H1 (cell line): ENCODE results near the gene DLK1. TPM values are rescaled to one million over a fixed set of nuclear protein-coding genes. Genes with fewer than 3 reads are reported as not detected.
A peak's percentile ranks its signal among the peaks of the same experiment; 100 is the strongest.

Experiments used
- CTCF ChIA-PET: fragments of 300-600 bp; sonication (Branson Sonifier 250); formaldehyde crosslinking; loops from one replicate; lab custom pipeline; 2021; ENCODE audit not compliant: partially characterized antibody; lab: Charles Lee
- POLR2A ChIA-PET: fragments of 300-600 bp; sonication (Branson Sonifier 250); formaldehyde crosslinking; loops from one replicate; lab custom pipeline; 2021; ENCODE audit warnings: inconsistent platforms; ENCODE audit not compliant: partially characterized antibody; lab: Charles Lee
- DNase-seq, 2 experiments: peaks; one replicate each; pipeline versions ENCODE4 v3.0.0 to v3.0.0-alpha.2; 2010 to 2022; ENCODE audit warnings: low spot score in 2 of 2, low read depth in 1 of 2, mixed read lengths in 1 of 2
- FAIRE-seq: peaks from 2 replicates; lab custom pipeline; 2011; peaks lifted over from hg19 to GRCh38; lab: Jason Lieb, UNC
- H2AFZ ChIP-seq: 2 replicates; pipeline ENCODE4 v1.8.1; 2012; ENCODE audit warnings: low read length, inconsistent platforms
- H2AK5ac ChIP-seq: 2 replicates; pipeline ENCODE4 v1.6.1; 2013; ENCODE audit warnings: low read depth, low read length
- H2BK120ac ChIP-seq: replicated peaks from 2 replicates; pipeline ENCODE3; 2013; ENCODE audit warnings: low read depth, low read length, inconsistent platforms
- H2BK12ac ChIP-seq: 2 replicates; pipeline ENCODE4 v1.6.1; 2013; ENCODE audit warnings: low read depth, low read length
- H2BK15ac ChIP-seq: 2 replicates; pipeline ENCODE4 v1.6.1; 2013; ENCODE audit warnings: low read length
- H2BK20ac ChIP-seq: 2 replicates; pipeline ENCODE4 v1.6.1; 2013; ENCODE audit warnings: low read length
- H2BK5ac ChIP-seq: 2 replicates; pipeline ENCODE4 v1.6.1; 2013; ENCODE audit warnings: low read depth, low read length
- H3K14ac ChIP-seq: 2 replicates; pipeline ENCODE4 v1.6.1; 2013; ENCODE audit warnings: inconsistent platforms; ENCODE audit not compliant: insufficient read length
- H3K18ac ChIP-seq: 2 replicates; pipeline ENCODE4 v1.6.1; 2013; ENCODE audit warnings: low read length; ENCODE audit errors: extremely low read depth
- H3K23ac ChIP-seq: 2 replicates; pipeline ENCODE4 v1.6.1; 2013; ENCODE audit warnings: inconsistent platforms; ENCODE audit not compliant: insufficient read length
- H3K23me2 ChIP-seq: 2 replicates; pipeline ENCODE4 v1.6.1; 2013; ENCODE audit warnings: low read depth, low read length
- H3K27ac ChIP-seq: 2 replicates; pipeline ENCODE4 v1.6.1; 2011; ENCODE audit warnings: low read depth, low read length, inconsistent platforms
- H3K27me3 ChIP-seq, 4 experiments: replicated peaks in 1 of 4; 1 replicate in 1 of 4; 2 replicates in 3 of 4; pipeline versions ENCODE4 v1.6.1 to v1.8.1; 2011 to 2013; ENCODE audit warnings: low read length in 3 of 4, mild to moderate bottlenecking in 3 of 4, inconsistent platforms in 2 of 4, mixed read lengths in 2 of 4, moderate library complexity in 1 of 4; ENCODE audit not compliant: control insufficient read depth in 3 of 4, insufficient read depth in 3 of 4; ENCODE audit errors: extremely low read depth in 1 of 4
- H3K36me3 ChIP-seq, 4 experiments: 2 replicates each; pipeline versions ENCODE4 v1.6.1 to v1.8.1; 2011 to 2013; ENCODE audit warnings: mild to moderate bottlenecking in 4 of 4, low read length in 3 of 4, moderate library complexity in 2 of 4, control low read depth in 1 of 4, inconsistent platforms in 1 of 4; ENCODE audit not compliant: insufficient read depth in 4 of 4, control insufficient read depth in 2 of 4
- H3K4ac ChIP-seq: replicated peaks from 2 replicates; pipeline ENCODE3; 2013; ENCODE audit warnings: low read length, low read depth, mixed read lengths, inconsistent platforms; ENCODE audit not compliant: insufficient read length
- H3K4me1 ChIP-seq, 4 experiments: replicated peaks in 1 of 4; 1 replicate in 1 of 4; 2 replicates in 3 of 4; pipeline versions ENCODE4 v1.6.1 to v1.8.1; 2011 to 2013; ENCODE audit warnings: low read length in 3 of 4, inconsistent platforms in 2 of 4, mixed read lengths in 1 of 4; ENCODE audit not compliant: insufficient read depth in 4 of 4, control insufficient read depth in 3 of 4
- H3K4me2 ChIP-seq, 2 experiments: 2 replicates each; pipeline versions ENCODE4 v1.6.1 to v1.8.1; 2011 to 2013; ENCODE audit warnings: low read depth in 2 of 2, low read length in 2 of 2, control low read depth in 1 of 2, inconsistent platforms in 1 of 2, mild to moderate bottlenecking in 1 of 2; ENCODE audit not compliant: insufficient read depth in 1 of 2
- H3K4me3 ChIP-seq, 4 experiments: fragments of 200-600, 300-600 bp in 1 of 4; sonication (generic), shearing (Covaris generic), sonication (Bioruptor Twin) in 1 of 4; 2 replicates each; pipeline versions ENCODE4 v1.5.1 to v1.8.1; 2011 to 2016; ENCODE audit warnings: low read length in 4 of 4, low read depth in 3 of 4, control low read depth in 2 of 4, inconsistent platforms in 2 of 4, mild to moderate bottlenecking in 2 of 4, mixed read lengths in 1 of 4, moderate library complexity in 1 of 4; ENCODE audit not compliant: insufficient read depth in 2 of 4; ENCODE audit errors: extremely low read depth in 1 of 4
- H3K56ac ChIP-seq: replicated peaks from 2 replicates; pipeline ENCODE3; 2013; ENCODE audit warnings: low read depth, mild to moderate bottlenecking, mixed read lengths, low read length, inconsistent platforms; ENCODE audit not compliant: insufficient read length
- H3K79me1 ChIP-seq: 2 replicates; pipeline ENCODE4 v1.6.1; 2013; ENCODE audit warnings: low read depth, low read length, control low read depth
- H3K79me2 ChIP-seq, 2 experiments: 2 replicates each; pipeline versions ENCODE4 v1.6.1 to v1.8.1; 2012 to 2013; ENCODE audit warnings: low read length in 2 of 2, mild to moderate bottlenecking in 2 of 2, inconsistent platforms in 1 of 2; ENCODE audit not compliant: insufficient read depth in 2 of 2, control insufficient read depth in 1 of 2
- H3K9ac ChIP-seq, 4 experiments: replicated peaks in 1 of 4; 1 replicate in 1 of 4; 2 replicates in 3 of 4; pipeline versions ENCODE4 v1.6.1 to v1.8.1; 2011 to 2013; ENCODE audit warnings: low read depth in 3 of 4, low read length in 3 of 4, control low read depth in 2 of 4, mild to moderate bottlenecking in 2 of 4, moderate library complexity in 2 of 4, inconsistent platforms in 1 of 4; ENCODE audit errors: extremely low read depth in 1 of 4
- H3K9me3 ChIP-seq, 2 experiments: 2 replicates each; pipeline versions ENCODE4 v1.6.1 to v1.8.1; 2012 to 2013; ENCODE audit warnings: mild to moderate bottlenecking in 2 of 2, moderate library complexity in 2 of 2, control low read depth in 1 of 2, inconsistent platforms in 1 of 2, low read depth in 1 of 2, low read length in 1 of 2, mixed read lengths in 1 of 2; ENCODE audit not compliant: insufficient read depth in 2 of 2
- H4K20me1 ChIP-seq, 2 experiments: replicated peaks in 1 of 2; 2 replicates each; pipeline versions ENCODE3 to v1.8.1; 2011 to 2013; ENCODE audit warnings: inconsistent platforms in 2 of 2, low read length in 2 of 2, mild to moderate bottlenecking in 1 of 2; ENCODE audit not compliant: insufficient read depth in 2 of 2, control insufficient read depth in 1 of 2
- H4K5ac ChIP-seq: 2 replicates; pipeline ENCODE4 v1.6.1; 2013; ENCODE audit warnings: low read length, low read depth, mixed read lengths, inconsistent platforms; ENCODE audit not compliant: insufficient read length
- H4K8ac ChIP-seq: 2 replicates; pipeline ENCODE4 v1.8.0; 2013; ENCODE audit warnings: mild to moderate bottlenecking, moderate library complexity, low read length, inconsistent platforms; ENCODE audit not compliant: insufficient read depth; ENCODE audit errors: extremely low read depth
- H4K91ac ChIP-seq: replicated peaks from 2 replicates; pipeline ENCODE3; 2013; ENCODE audit warnings: low read length, mixed read lengths, inconsistent platforms; ENCODE audit not compliant: insufficient read length
- EP300 ChIP-seq, 2 experiments: IDR thresholded peaks; 1 replicate in 1 of 2; 2 replicates in 1 of 2; pipeline ENCODE4 v1.6.1; 2011 to 2012; ENCODE audit warnings: low read depth in 2 of 2, low read length in 2 of 2, mild to moderate bottlenecking in 2 of 2, borderline replicate concordance in 1 of 2, inconsistent platforms in 1 of 2, moderate library complexity in 1 of 2
- EZH2 ChIP-seq: fragments of 200-600 bp; sonication (generic); IDR thresholded peaks from 2 replicates; pipeline ENCODE4 v1.7.1; 2012; ENCODE audit warnings: low read depth, mild to moderate bottlenecking, moderate library complexity, low read length, inconsistent platforms; ENCODE audit not compliant: severe bottlenecking
- GTF2F1 ChIP-seq: IDR thresholded peaks from 2 replicates; pipeline ENCODE4 v1.6.1; 2012; ENCODE audit warnings: low read depth, low read length, improper control_type of control experiment, borderline replicate concordance
- NRF1 ChIP-seq: IDR thresholded peaks from 2 replicates; pipeline ENCODE4 v1.6.1; 2011; ENCODE audit warnings: mild to moderate bottlenecking, low read depth, low read length, improper control_type of control experiment
- PHF8 ChIP-seq: fragments of 200-600 bp; sonication (generic); conservative IDR thresholded peaks from 2 replicates; pipeline ENCODE4 v1.7.1; 2012; ENCODE audit warnings: low read depth, mild to moderate bottlenecking, inconsistent platforms, low read length, moderate library complexity
- POLR2AphosphoS5 ChIP-seq: IDR thresholded peaks from 2 replicates; pipeline ENCODE4 v1.6.1; 2011; ENCODE audit warnings: low read depth, low read length
- POU5F1 ChIP-seq: IDR thresholded peaks from 2 replicates; pipeline ENCODE4 v1.6.1; 2011; ENCODE audit warnings: low read depth, mild to moderate bottlenecking, low read length, moderate library complexity
- SP1 ChIP-seq: IDR thresholded peaks from 2 replicates; pipeline ENCODE4 v1.6.1; 2011; ENCODE audit warnings: low read depth, low read length
- TAF1 ChIP-seq: IDR thresholded peaks from 2 replicates; pipeline ENCODE4 v1.6.1; 2011; ENCODE audit warnings: mild to moderate bottlenecking, low read depth, low read length
- TAF7 ChIP-seq: optimal IDR thresholded peaks from 2 replicates; pipeline ENCODE3; 2011; ENCODE audit warnings: low read depth, mild to moderate bottlenecking, inconsistent platforms, low read length, moderate library complexity, borderline replicate concordance
- WGBS, 2 experiments: shearing (Covaris generic) in 1 of 2; methylation state at CpG; one replicate each; pipeline versions ENCODE4 v1.1.6 to v1.1.7; 2013 to 2015; ENCODE audit warnings: low lambda C conversion rate in 2 of 2, mixed read lengths in 2 of 2, inconsistent platforms in 1 of 2, low coverage in 1 of 2, missing lambda C conversion rate in 1 of 2; ENCODE audit not compliant: insufficient replicate concordance in 2 of 2, insufficient coverage in 1 of 2, insufficient read length in 1 of 2; ENCODE audit errors: extremely low coverage in 1 of 2, missing lambda C conversion rate in 1 of 2; 5-methylcytosine and 5-hydroxymethylcytosine counted together
- polyA plus RNA-seq, 7 experiments: library from polyadenylated mRNA; depleted of rRNA in 3 of 7; stranded (reverse) in 5 of 7; unstranded in 2 of 7; fragments of >200 nt in 5 of 7; fragments of 200-250 nt in 2 of 7; gene quantifications; 1 replicate in 5 of 7; 2 replicates in 1 of 7; 4 replicates in 1 of 7; pipeline versions ENCODE4 v1.2.1 to v1.2.3, GENCODE V29; 2011 to 2013; ENCODE audit warnings: missing spikeins in 2 of 7, mixed read lengths in 2 of 7
- total RNA-seq: library from RNA; stranded (reverse); fragmentation: NEBNext Ultra II Directional; extraction: Animal tissue kit (Norgen Biotek cat#: 25700); gene quantifications from 2 replicates; pipeline ENCODE4 v1.2.1, GENCODE V29; 2021

DLK1 gene
- total and polyA plus RNA-seq, 2 of the 8 experiments (the other 6 are each of a cell fraction or from before 2014, with no cell fraction given) = 1.3 to 2.4 TPM

DNA sequence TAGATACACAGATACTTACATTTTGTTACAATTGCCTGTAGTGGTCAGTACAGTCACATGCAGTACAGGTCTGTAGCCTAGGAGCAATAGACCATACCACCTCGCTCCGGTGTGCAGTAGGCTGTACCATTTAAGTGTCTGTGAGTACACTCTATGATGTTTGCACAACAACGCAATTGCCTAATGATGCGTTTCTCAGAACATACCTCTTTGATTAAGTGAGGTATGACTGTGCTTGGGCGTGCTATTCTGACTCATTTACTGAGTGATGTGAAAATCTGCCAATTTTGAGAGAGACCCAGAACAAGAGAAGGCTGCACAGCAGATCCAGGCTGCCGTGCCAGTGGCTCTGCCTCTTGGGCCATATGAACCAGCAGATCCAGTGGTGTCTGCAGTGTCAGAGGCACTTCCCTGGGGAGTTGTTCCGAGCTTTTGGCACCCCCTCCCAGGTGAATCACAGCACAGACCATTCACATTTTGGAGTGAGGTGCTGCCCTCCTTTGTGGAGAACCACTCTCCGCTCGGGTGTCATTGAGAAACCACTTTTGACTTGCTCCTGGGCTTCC lies 20.4 kb downstream of the DLK1 start:
- Histone ChIP-seq H3K56ac (no peak overlapping the region), H3K4me3 (no peak overlapping the region), H2AFZ (no peak overlapping the region), H3K14ac (no peak overlapping the region), H2BK20ac (no peak overlapping the region), H4K5ac (no peak overlapping the region), H3K9me3 (no peaks in the 10 kb centered on the region), H3K4ac (no peak overlapping the region), H3K36me3 (no peaks in the 10 kb centered on the region), H3K9ac (no peak overlapping the region), H2BK120ac (no peak overlapping the region), H2BK15ac (peak overlapping the region; percentile 14; the same call in 1 of the 2 replicates), H3K23ac (no peak overlapping the region), H3K27me3 (no peaks in the 10 kb centered on the region; a peak in 1 of 7 replicates), H3K4me1 (no peaks in the 10 kb centered on the region), H3K79me1 (no peaks in the 10 kb centered on the region), H3K79me2 (no peaks in the 10 kb centered on the region), H3K27ac (no peak overlapping the region), H2BK5ac (no peak overlapping the region), H2BK12ac (no peak overlapping the region), H3K23me2 (no peaks in the 10 kb centered on the region), H3K18ac (no peak overlapping the region), H4K91ac (no peak overlapping the region), H4K20me1 (no peaks in the 10 kb centered on the region), H2AK5ac (no peak overlapping the region), H3K4me2 (no peak overlapping the region), H4K8ac (no peak overlapping the region)
- no peak for FAIRE-seq
- ChIA-PET POLR2A (no interaction called here), CTCF (no interaction called here)
- DNase-seq = no peak
- TF ChIP-seq SP1 (no peak), TAF1 (no peak), EZH2 (no peak), EP300 (IDR thresholded peaks at IDR 0.05; ENCODE audit: borderline replicate concordance in 1 of 2, low read depth in 2 of 2, low read length in 2 of 2) (no peak), POLR2AphosphoS5 (no peak), POU5F1 (no peak), NRF1 (no peak), PHF8 (no peak), GTF2F1 (no peak), TAF7 (no peak)
- WGBS, 2 experiments = 88% methylated on average over 9 of the region's 9 CpGs; no CpG with 5 or more reads in 1 of the 2 experiments
